HG02852 (cell line): ENCODE data around the gene EPN3.
A peak's percentile ranks its signal among the peaks of the same experiment; 100 is the strongest.

Source experiments
- ATAC-seq: cut with Tn5 transposase; IDR thresholded peaks from one replicate; pipeline ENCODE4 v1.9.1; 2021; ENCODE audit warnings: mild to moderate bottlenecking, moderate library complexity; ENCODE audit not compliant: unreplicated experiment

Gene EPN3

GRCh38 chr17:50508573-50509460, 23.7 kb upstream of the EPN3 start:
- no peak for ATAC-seq

GRCh38 chr17:50511058-50511457, 21.5 kb upstream of the EPN3 start:
- ATAC-seq = peak; percentile 75

- ATAC-seq = no peak
These were observed 19.0 kb upstream of the EPN3 start for GRCh38 chr17:50513495-50513894.

GRCh38 chr17:50514388-50514787, 18.1 kb upstream of the EPN3 start:
- no peak for ATAC-seq

- no peak for ATAC-seq
These were observed 17.4 kb upstream of the EPN3 start for GRCh38 chr17:50514936-50515702.

GRCh38 chr17:50517011-50517410, 15.5 kb upstream of the EPN3 start:
- no peak for ATAC-seq

GRCh38 chr17:50517504-50518383, 14.8 kb upstream of the EPN3 start:
- ATAC-seq = no peak

- ATAC-seq = no peak
These were observed 14.0 kb upstream of the EPN3 start for GRCh38 chr17:50518384-50519023.

- ATAC-seq = no peak
These were observed 13.2 kb upstream of the EPN3 start for GRCh38 chr17:50519141-50519834.

- no peak for ATAC-seq
These were observed 12.1 kb upstream of the EPN3 start for GRCh38 chr17:50520483-50520882.

GRCh38 chr17:50521514-50521913, 11.0 kb upstream of the EPN3 start:
- ATAC-seq = no peak

GRCh38 chr17:50522766-50523165, 9.8 kb upstream of the EPN3 start:
- no peak for ATAC-seq

GRCh38 chr17:50523208-50523607, 9.3 kb upstream of the EPN3 start:
- no peak for ATAC-seq

- no peak for ATAC-seq
These were observed 7.7 kb upstream of the EPN3 start for GRCh38 chr17:50524838-50525237.

GRCh38 chr17:50527155-50527762, 5.3 kb upstream of the EPN3 start:
- no peak for ATAC-seq

- no peak for ATAC-seq
These were observed 4.5 kb upstream of the EPN3 start for GRCh38 chr17:50527949-50528474.

GRCh38 chr17:50529849-50530248, 2.7 kb upstream of the EPN3 start:
- no peak for ATAC-seq

- ATAC-seq = no peak
These were observed 1.0 kb upstream of the EPN3 start for GRCh38 chr17:50531428-50532025.

- no peak for ATAC-seq
These were observed 650 bp downstream of the EPN3 start for GRCh38 chr17:50533185-50533584.
